Prostate gland (tissue), 2 donors: ENCODE results near the gene AMN. TPM values are rescaled to one million over a fixed set of nuclear protein-coding genes. Genes with fewer than 3 reads are reported as not detected.

Experiments
- DNase-seq: peaks from one replicate; pipeline ENCODE4 v3.0.0-alpha.2; 2019; ENCODE audit warnings: low spot score
- H3K27ac ChIP-seq, 2 donors: fragments of 200-600 bp; sonication (generic); 2 replicates each; pipeline ENCODE4 v1.5.1; 2017 to 2019
- H3K27me3 ChIP-seq: fragments of 200-600 bp; sonication (generic); replicated peaks from 2 replicates; pipeline ENCODE4 v1.5.1; 2019; ENCODE audit not compliant: insufficient read depth
- H3K36me3 ChIP-seq, 2 donors: fragments of 200-600 bp; sonication (generic); 1 replicate in 1 of 2; 2 replicates in 1 of 2; pipeline versions ENCODE4 v1.5.1 to v1.8.1; 2017 to 2019
- H3K4me1 ChIP-seq: fragments of 200-600 bp; sonication (generic); replicated peaks from 2 replicates; pipeline ENCODE4 v1.5.1; 2019
- H3K4me3 ChIP-seq, 2 donors: fragments of 200-600 bp; sonication (generic); 2 replicates each; pipeline ENCODE4 v1.5.1; 2017 to 2019
- H3K9me3 ChIP-seq: fragments of 200-600 bp; sonication (generic); 2 replicates; pipeline ENCODE4 v1.5.1; 2017
- CTCF ChIP-seq, 4 experiments: fragments of 200-600 bp in 2 of 4; fragments of 450-650 bp in 2 of 4; sonication (generic) in 2 of 4; IDR thresholded peaks; 1 replicate in 3 of 4; 2 replicates in 1 of 4; pipeline ENCODE4 v1.5.1; 2016 to 2019; ENCODE audit warnings: antibody characterized with exemption in 4 of 4, mild to moderate bottlenecking in 2 of 4, moderate library complexity in 2 of 4
- POLR2A ChIP-seq: fragments of 450-650 bp; IDR thresholded peaks from one replicate; pipeline ENCODE4 v1.6.1; 2016; ENCODE audit warnings: antibody characterized with exemption, mild to moderate bottlenecking
- POLR2AphosphoS5 ChIP-seq: sonication (generic); formaldehyde crosslinking; IDR thresholded peaks from one replicate; pipeline ENCODE4 v1.6.1; 2017; ENCODE audit warnings: antibody characterized with exemption
- WGBS: methylation state at CpG from one replicate; pipeline ENCODE4 v1.1.5; 2018; 5-methylcytosine and 5-hydroxymethylcytosine counted together
- intact Hi-C: fragments of 100-400 bp; cut with DNase I; formaldehyde crosslinking; loops from one replicate; pipeline ENCODE4 v1.14.2; 2022
- total RNA-seq, 2 donors: library from RNA; depleted of rRNA; stranded (reverse); fragments of >200 nt; gene quantifications; one replicate each; pipeline ENCODE4 v1.1.0, GENCODE V29; 2016

AMN gene
- total RNA-seq, 2 donors from 2014 or later: 0.91 to 1.6 TPM

- Histone ChIP-seq H3K4me1 (no peaks in the 10 kb centered on the region), H3K27ac (no peak overlapping the region), H3K4me3 (no peak overlapping the region), H3K36me3 (no peaks in the 10 kb centered on the region), H3K27me3 (no peaks in the 10 kb centered on the region), H3K9me3 (no peaks in the 10 kb centered on the region)
- no peak for DNase-seq
- TF ChIP-seq POLR2A (no peak), CTCF (IDR thresholded peaks at IDR 0.05) (no peak), POLR2AphosphoS5 (no peak)
- intact Hi-C loops: no loop called here
- WGBS: 96% methylated on average over 38 of the region's 38 CpGs
Measured at GRCh38 chr14:102905116-102906108, 17.1 kb upstream of the AMN start.

- H3K4me3 ChIP-seq: no peak overlapping the region
- H3K27ac ChIP-seq: no peak overlapping the region
- no peaks in the 10 kb centered on the region for H3K36me3 ChIP-seq
- DNase-seq: no peak
- intact Hi-C loops: no loop called here
- no peaks in the 10 kb centered on the region for H3K27me3 ChIP-seq
- WGBS: 97% methylated on average over 30 of the region's 30 CpGs
- TF ChIP-seq POLR2AphosphoS5 (no peak), CTCF (IDR thresholded peaks at IDR 0.05) (no peak), POLR2A (no peak)
- no peaks in the 10 kb centered on the region for H3K9me3 ChIP-seq
- no peaks in the 10 kb centered on the region for H3K4me1 ChIP-seq
Measured at GRCh38 chr14:102906616-102907302, 15.7 kb upstream of the AMN start.

GRCh38 chr14:102907303-102907844, 15.1 kb upstream of the AMN start:
- Histone ChIP-seq H3K27me3 (no peaks in the 10 kb centered on the region), H3K4me3 (no peak overlapping the region), H3K4me1 (no peaks in the 10 kb centered on the region), H3K9me3 (no peaks in the 10 kb centered on the region), H3K27ac (no peak overlapping the region), H3K36me3 (no peaks in the 10 kb centered on the region)
- 92% methylated on average over 32 of the region's 33 CpGs for WGBS
- intact Hi-C loops: no loop called here
- no peak for DNase-seq
- TF ChIP-seq CTCF (IDR thresholded peaks at IDR 0.05) (no peak), POLR2A (no peak), POLR2AphosphoS5 (no peak)

GRCh38 chr14:102907980-102908730, 14.3 kb upstream of the AMN start:
- H3K27ac ChIP-seq: no peak overlapping the region
- no peaks in the 10 kb centered on the region for H3K27me3 ChIP-seq
- H3K4me1 ChIP-seq: no peaks in the 10 kb centered on the region
- TF ChIP-seq CTCF (IDR thresholded peaks at IDR 0.05) (no peak), POLR2A (no peak), POLR2AphosphoS5 (no peak)
- intact Hi-C loops: no loop called here
- no peaks in the 10 kb centered on the region for H3K9me3 ChIP-seq
- H3K36me3 ChIP-seq: no peaks in the 10 kb centered on the region
- no peak overlapping the region for H3K4me3 ChIP-seq
- WGBS: 94% methylated on average over 23 of the region's 23 CpGs
- DNase-seq: no peak
